ENCODE data around the gene CAMTA1.

The CAMTA1 gene

DNA sequence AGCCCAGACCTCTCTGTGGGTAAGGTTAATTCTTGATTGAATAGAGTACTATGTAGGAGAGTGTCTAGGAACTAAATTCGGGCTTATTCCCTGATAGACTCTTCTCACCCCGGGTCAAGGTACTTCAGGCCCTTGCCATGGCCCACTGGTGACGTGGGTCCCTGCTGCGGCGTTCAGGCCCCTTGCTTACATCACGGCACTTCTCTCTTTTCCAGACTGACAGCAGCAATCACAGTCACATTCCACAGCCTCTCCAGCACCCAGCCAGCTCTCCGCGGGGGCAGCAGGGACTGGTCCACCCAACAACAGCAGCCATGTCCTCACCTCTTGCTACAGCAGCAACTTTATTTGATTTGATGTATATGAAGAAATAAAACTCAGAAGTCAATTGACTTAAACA is 584.6 kb downstream of the CAMTA1 start:
- no peak for DNase-seq (ENCODE audit: low read depth)
- TF ChIP-seq, protein P1, sequence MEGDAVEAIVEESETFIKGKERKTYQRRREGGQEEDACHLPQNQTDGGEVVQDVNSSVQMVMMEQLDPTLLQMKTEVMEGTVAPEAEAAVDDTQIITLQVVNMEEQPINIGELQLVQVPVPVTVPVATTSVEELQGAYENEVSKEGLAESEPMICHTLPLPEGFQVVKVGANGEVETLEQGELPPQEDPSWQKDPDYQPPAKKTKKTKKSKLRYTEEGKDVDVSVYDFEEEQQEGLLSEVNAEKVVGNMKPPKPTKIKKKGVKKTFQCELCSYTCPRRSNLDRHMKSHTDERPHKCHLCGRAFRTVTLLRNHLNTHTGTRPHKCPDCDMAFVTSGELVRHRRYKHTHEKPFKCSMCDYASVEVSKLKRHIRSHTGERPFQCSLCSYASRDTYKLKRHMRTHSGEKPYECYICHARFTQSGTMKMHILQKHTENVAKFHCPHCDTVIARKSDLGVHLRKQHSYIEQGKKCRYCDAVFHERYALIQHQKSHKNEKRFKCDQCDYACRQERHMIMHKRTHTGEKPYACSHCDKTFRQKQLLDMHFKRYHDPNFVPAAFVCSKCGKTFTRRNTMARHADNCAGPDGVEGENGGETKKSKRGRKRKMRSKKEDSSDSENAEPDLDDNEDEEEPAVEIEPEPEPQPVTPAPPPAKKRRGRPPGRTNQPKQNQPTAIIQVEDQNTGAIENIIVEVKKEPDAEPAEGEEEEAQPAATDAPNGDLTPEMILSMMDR (IDR thresholded peaks at IDR 0.05; ENCODE audit: low read depth, low read length, missing control alignments): no peak
- no peak overlapping the region for H3K4me3 ChIP-seq (ENCODE audit: low read depth, low read length)

DNA sequence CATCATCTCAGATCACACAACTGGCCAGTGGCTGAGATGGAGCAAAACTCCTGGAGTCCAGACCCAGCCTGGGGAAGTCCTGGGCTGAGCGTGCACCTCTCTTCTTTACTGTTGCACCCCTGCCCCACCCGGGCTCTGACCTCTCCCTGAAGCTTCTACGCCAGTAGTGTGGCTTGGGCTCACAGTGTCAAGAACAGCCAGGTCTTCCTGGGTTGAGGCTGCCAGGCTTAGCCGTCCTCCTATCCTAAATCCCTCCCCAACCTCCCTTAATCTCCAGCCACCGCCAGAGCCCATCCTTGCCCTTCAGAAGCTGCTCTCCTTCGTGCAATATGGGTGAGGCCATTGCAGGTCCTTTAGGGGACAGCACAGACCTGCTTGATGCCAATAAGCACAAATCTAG is 586.7 kb downstream of the CAMTA1 start:
- TF ChIP-seq, protein P1 (IDR thresholded peaks at IDR 0.05; ENCODE audit: low read depth, low read length, missing control alignments): no peak
- DNase-seq (ENCODE audit: low read depth): no peak
- H3K4me3 ChIP-seq (ENCODE audit: low read depth, low read length): no peak overlapping the region

DNA sequence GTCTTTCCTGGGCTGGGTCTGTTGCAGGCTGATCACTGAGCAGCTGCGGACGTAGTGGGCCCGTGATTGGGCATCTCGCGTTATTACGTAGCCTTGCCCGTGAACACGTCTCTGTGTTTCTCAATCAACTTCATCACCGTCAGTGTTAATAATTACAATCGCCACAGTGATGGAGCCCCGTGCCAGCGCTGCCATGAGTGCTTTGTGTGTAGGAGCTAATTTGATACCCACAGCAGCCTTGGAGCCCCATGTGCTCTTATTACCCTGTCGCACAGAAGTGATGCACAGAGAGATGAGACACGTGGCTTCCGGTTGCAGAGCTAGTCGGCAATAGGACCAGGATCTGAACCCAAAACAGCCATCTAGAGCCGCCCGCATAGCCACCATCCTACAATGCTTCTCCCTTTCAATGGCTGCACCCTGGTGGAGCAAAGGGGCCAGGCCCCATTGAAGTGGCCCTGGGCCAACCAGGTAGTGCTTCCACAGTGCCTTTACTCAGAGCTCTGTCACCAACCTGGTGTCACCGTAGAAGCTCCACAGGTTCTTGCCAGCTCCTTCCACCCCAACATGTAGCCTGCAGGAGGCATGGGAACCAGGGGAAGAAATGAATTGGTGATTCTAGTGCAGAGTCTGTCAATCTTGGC is 587.3 kb downstream of the CAMTA1 start:
- DNase-seq (ENCODE audit: low read depth): no peak
- no peak overlapping the region for H3K4me3 ChIP-seq (ENCODE audit: low read depth, low read length)
- TF ChIP-seq, protein P1 (IDR thresholded peaks at IDR 0.05; ENCODE audit: low read depth, low read length, missing control alignments): no peak

DNA sequence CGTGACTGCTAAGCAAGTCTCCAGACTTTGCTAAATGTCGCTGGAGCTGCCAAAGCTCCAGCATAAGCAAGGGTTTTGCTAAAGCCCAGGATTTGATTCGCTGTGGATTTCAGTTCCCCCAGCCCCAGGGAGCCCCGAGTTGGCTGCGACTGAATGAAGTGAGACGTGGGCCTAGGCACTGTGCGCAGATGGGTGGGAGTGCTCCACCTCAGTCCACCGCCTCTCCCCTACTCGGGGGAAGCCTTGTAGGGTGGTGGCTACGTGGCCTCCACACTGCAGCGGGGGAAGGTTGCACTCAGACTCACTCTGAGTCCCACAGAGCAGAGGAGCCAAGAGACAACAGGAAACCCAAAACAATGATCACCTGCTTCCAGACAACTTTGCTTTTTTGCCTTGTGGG is 588.0 kb downstream of the CAMTA1 start:
- no peak for DNase-seq (ENCODE audit: low read depth)
- no peak overlapping the region for H3K4me3 ChIP-seq (ENCODE audit: low read depth, low read length)
- TF ChIP-seq, protein P1 (IDR thresholded peaks at IDR 0.05; ENCODE audit: low read depth, low read length, missing control alignments): no peak

DNA sequence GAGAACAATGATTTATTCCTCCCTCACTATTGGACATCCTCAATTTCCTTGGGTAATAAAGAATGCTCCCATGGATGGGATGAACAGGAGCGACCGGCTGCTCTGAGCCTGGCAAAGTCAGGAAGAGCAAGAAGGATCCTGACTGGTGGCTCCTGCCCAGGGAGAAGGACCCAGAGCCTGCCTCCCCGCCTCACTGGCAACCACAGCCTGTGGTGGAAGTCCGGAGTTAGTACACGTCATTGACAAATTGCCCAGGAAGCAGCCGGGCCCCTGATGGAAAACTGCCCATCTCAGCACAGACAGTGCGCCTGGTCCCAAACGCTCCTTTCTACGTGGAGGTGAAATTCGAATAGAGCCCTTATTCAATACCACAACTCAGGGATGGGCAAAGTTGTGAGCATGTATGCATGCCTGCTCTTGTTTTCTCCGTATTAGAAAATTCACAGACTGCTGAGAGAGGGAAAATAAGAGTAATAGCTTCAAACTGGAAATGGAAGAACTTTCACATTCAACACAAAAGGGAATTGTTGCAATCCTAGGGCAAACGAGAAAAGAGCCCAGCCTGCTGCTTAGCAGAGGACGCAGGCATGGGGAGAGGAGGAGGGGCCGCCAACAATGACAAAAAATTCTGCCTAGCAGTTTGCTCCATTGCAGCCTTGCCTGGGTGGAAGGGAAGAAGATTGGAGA is 588.8 kb downstream of the CAMTA1 start:
- DNase-seq (ENCODE audit: low read depth): no peak
- TF ChIP-seq, protein P1 (IDR thresholded peaks at IDR 0.05; ENCODE audit: low read depth, low read length, missing control alignments): no peak
- no peak overlapping the region for H3K4me3 ChIP-seq (ENCODE audit: low read depth, low read length)

DNA sequence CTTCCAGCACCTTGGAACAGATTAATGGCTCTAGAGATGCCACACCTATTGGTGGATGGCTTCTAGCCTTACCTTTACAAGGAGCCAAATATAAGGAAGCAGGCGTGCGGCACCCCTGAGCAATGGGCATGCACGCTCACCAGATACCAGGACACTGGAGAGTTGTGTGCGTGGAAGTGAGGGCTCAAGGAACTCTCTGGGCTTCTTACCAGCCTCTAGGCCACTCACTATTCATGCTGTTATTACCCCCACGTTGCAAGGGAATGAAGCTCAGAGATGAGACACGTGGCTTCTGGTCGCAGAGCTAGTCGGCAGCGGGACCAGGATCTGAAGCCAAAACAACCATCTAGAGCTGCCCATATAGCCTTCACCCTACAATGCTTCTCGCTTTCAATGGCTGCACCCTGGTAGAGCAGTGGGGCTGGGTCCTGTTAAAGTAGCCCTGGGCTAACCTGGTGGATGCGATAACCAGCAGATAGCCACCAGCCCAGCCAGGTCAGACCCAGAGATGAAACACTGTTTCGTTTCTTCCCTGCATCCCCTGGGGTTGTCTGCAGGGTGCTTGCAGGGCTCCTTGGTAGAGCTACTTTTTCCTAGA is 589.4 kb downstream of the CAMTA1 start:
- no peak overlapping the region for H3K4me3 ChIP-seq (ENCODE audit: low read depth, low read length)
- DNase-seq (ENCODE audit: low read depth): no peak
- TF ChIP-seq, protein P1 (IDR thresholded peaks at IDR 0.05; ENCODE audit: low read depth, low read length, missing control alignments): no peak

All from GM12864 (cell line).